Peyer's patch (tissue), 4 donors: Measurements from ENCODE around the gene PCTP.

ENCODE experiments used
- POLR2A ChIP-seq, 2 donors: fragments of 450-650 bp; IDR thresholded peaks; one replicate each; pipeline ENCODE4 v1.5.1; 2017; ENCODE audit warnings: antibody characterized with exemption in 2 of 2, mild to moderate bottlenecking in 2 of 2, moderate library complexity in 2 of 2
- TF ChIP-seq, protein P1 (sequence below), 6 experiments: fragments of 450-650 bp in 4 of 6; fragments of 200-600 bp in 2 of 6; sonication (generic) in 1 of 6; IDR thresholded peaks; one replicate each; pipeline ENCODE4 v1.5.1; 2017 to 2019; ENCODE audit warnings: antibody characterized with exemption in 6 of 6, mild to moderate bottlenecking in 3 of 6, moderate library complexity in 1 of 6

DNA sequence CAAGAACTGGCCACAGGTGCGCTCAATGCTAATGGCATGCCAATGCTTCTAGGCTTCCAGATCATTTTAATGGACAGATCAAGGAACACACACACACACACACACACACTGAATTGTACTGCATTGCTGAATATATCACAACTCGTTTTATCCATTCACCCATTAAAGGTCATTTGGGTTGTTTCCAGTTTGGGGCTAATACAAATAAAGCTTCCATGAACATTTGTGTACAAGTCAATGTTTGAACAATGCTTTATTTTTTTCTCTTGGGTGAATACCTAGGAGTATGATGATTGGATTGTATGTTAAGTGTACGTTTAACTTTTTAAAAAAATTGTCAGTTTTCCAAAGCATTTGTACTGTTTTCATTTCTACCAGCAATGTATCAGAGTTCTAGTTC lies 3.6 kb upstream of the PCTP start:
- TF ChIP-seq, protein P1, sequence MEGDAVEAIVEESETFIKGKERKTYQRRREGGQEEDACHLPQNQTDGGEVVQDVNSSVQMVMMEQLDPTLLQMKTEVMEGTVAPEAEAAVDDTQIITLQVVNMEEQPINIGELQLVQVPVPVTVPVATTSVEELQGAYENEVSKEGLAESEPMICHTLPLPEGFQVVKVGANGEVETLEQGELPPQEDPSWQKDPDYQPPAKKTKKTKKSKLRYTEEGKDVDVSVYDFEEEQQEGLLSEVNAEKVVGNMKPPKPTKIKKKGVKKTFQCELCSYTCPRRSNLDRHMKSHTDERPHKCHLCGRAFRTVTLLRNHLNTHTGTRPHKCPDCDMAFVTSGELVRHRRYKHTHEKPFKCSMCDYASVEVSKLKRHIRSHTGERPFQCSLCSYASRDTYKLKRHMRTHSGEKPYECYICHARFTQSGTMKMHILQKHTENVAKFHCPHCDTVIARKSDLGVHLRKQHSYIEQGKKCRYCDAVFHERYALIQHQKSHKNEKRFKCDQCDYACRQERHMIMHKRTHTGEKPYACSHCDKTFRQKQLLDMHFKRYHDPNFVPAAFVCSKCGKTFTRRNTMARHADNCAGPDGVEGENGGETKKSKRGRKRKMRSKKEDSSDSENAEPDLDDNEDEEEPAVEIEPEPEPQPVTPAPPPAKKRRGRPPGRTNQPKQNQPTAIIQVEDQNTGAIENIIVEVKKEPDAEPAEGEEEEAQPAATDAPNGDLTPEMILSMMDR (IDR thresholded peaks at IDR 0.05): no peak
- no peak for TF ChIP-seq POLR2A (IDR thresholded peaks at IDR 0.05)
